Esophagus muscularis mucosa (tissue), 3 donors: ENCODE data around the gene TMEM94.
A peak's percentile ranks its signal among the peaks of the same experiment; 100 is the strongest.

Experiments used
- CTCF ChIP-seq, 3 experiments: fragments of 200-600 bp in 2 of 3; fragments of 450-650 bp in 1 of 3; sonication (generic) in 2 of 3; IDR thresholded peaks; one replicate each; pipeline ENCODE4 v1.5.1; 2017 to 2019; ENCODE audit warnings: antibody characterized with exemption in 3 of 3, mild to moderate bottlenecking in 2 of 3, moderate library complexity in 1 of 3
- POLR2A ChIP-seq: fragments of 450-650 bp; IDR thresholded peaks from one replicate; pipeline ENCODE4 v1.6.1; 2017; ENCODE audit warnings: antibody characterized with exemption, moderate library complexity, mild to moderate bottlenecking, low read depth
- POLR2AphosphoS5 ChIP-seq, 2 donors: sonication (generic); formaldehyde crosslinking; IDR thresholded peaks; one replicate each; pipeline ENCODE4 v1.6.1; 2017; ENCODE audit warnings: antibody characterized with exemption in 2 of 2

DNA sequence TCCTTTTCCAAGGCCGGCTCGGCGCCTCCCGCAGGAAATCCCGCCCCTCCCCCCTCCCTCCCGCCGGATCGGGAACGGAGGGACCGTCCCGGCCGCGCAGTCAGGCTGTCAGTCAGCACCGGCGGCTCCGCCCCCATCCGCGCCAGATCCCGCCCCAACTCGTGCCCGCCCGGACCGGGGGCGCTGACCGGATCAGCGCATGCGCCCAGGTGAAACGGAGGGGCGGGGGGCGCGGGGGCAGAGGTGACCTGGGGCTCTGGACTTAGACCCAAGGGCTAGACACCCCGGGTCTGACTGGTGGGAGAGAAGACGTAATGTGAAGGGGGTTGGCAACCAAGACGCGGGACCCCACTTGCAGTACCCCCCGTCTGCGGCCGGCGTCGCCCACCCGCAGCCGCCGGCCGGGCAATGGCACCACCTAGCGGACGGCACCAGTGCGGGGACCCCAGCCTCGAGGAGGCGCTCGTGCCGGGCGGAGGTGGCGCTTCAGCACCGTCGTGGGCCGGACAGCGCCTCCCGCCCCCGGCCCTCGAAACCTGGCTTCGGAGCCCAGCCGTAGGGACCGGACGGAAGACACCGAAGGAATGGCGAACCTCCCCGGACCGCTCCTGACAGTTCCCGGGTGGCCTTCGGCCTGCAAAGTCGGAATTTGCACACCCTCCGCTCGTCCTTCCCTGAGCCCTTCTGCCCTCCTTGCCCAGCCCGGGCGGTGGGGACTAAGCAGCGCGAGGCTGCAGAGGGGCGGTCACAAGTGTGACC lies 59.2 kb downstream of the TMEM94 start, which contains the start of gene CASKIN2:
- TF ChIP-seq CTCF (IDR thresholded peaks at IDR 0.05): peak; percentile 96 to 97 (median 97)
- TF ChIP-seq POLR2A: no peak
- TF ChIP-seq POLR2AphosphoS5 (IDR thresholded peaks at IDR 0.05): peak; percentile 10 to 80
